ENCODE measurements around the gene ZBTB20.

The ZBTB20 gene

GRCh38 chr3:114557791-114558190, 589.3 kb downstream of the ZBTB20 start:
- Histone ChIP-seq H4K20me1 (ENCODE audit: insufficient read depth, low read length) (no peaks in the 10 kb centered on the region), H3K9ac (ENCODE audit: low read depth, low read length) (no peak overlapping the region), H3K79me2 (ENCODE audit: insufficient read depth, low read length) (no peaks in the 10 kb centered on the region), H3K36me3 (ENCODE audit: insufficient read depth, low read length) (no peaks in the 10 kb centered on the region), H3K27me3 (ENCODE audit: insufficient read depth, low read length, poor library complexity) (no peaks in the 10 kb centered on the region), H3K4me1 (ENCODE audit: insufficient read depth, low read length) (no peaks in the 10 kb centered on the region), H3K4me3 (ENCODE audit: low read depth in 1 of 2, low read length in 2 of 2) (no peak overlapping the region), H3K27ac (ENCODE audit: low read length) (no peak overlapping the region), H2AFZ (ENCODE audit: low read depth, low read length) (no peak overlapping the region), H3K9me3 (ENCODE audit: insufficient read depth, low read length, severe bottlenecking) (no peaks in the 10 kb centered on the region), H3K4me2 (ENCODE audit: insufficient read depth, low read length) (no peak overlapping the region)
- ATAC-seq (ENCODE audit: insufficient read depth, low read depth) (no peak), DNase-seq (no peak)
- TF ChIP-seq EZH2 (IDR thresholded peaks at IDR 0.05; ENCODE audit: borderline replicate concordance, low read depth, low read length, severe bottlenecking), result no peak
- TF ChIP-seq, protein P1, sequence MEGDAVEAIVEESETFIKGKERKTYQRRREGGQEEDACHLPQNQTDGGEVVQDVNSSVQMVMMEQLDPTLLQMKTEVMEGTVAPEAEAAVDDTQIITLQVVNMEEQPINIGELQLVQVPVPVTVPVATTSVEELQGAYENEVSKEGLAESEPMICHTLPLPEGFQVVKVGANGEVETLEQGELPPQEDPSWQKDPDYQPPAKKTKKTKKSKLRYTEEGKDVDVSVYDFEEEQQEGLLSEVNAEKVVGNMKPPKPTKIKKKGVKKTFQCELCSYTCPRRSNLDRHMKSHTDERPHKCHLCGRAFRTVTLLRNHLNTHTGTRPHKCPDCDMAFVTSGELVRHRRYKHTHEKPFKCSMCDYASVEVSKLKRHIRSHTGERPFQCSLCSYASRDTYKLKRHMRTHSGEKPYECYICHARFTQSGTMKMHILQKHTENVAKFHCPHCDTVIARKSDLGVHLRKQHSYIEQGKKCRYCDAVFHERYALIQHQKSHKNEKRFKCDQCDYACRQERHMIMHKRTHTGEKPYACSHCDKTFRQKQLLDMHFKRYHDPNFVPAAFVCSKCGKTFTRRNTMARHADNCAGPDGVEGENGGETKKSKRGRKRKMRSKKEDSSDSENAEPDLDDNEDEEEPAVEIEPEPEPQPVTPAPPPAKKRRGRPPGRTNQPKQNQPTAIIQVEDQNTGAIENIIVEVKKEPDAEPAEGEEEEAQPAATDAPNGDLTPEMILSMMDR (IDR thresholded peaks at IDR 0.05; ENCODE audit: borderline replicate concordance, extremely low read depth, low read length, poor library complexity, severe bottlenecking), result no peak

GRCh38 chr3:114556657-114557213, 590.4 kb downstream of the ZBTB20 start:
- H3K4me3 ChIP-seq (ENCODE audit: low read depth in 1 of 2, low read length in 2 of 2), result no peak overlapping the region
- H3K27me3 ChIP-seq (ENCODE audit: insufficient read depth, low read length, poor library complexity), result no peaks in the 10 kb centered on the region
- TF ChIP-seq EZH2 (IDR thresholded peaks at IDR 0.05; ENCODE audit: borderline replicate concordance, low read depth, low read length, severe bottlenecking), result no peak
- TF ChIP-seq, protein P1 (IDR thresholded peaks at IDR 0.05; ENCODE audit: borderline replicate concordance, extremely low read depth, low read length, poor library complexity, severe bottlenecking), result no peak
- H3K9me3 ChIP-seq (ENCODE audit: insufficient read depth, low read length, severe bottlenecking), result no peaks in the 10 kb centered on the region
- H3K4me1 ChIP-seq (ENCODE audit: insufficient read depth, low read length), result no peaks in the 10 kb centered on the region
- DNase-seq (no peak), ATAC-seq (ENCODE audit: insufficient read depth, low read depth) (no peak)
- no peak overlapping the region for H3K9ac ChIP-seq (ENCODE audit: low read depth, low read length)
- H4K20me1 ChIP-seq (ENCODE audit: insufficient read depth, low read length), result no peaks in the 10 kb centered on the region
- no peak overlapping the region for H3K4me2 ChIP-seq (ENCODE audit: insufficient read depth, low read length)
- H3K27ac ChIP-seq (ENCODE audit: low read length), result no peak overlapping the region
- no peaks in the 10 kb centered on the region for H3K36me3 ChIP-seq (ENCODE audit: insufficient read depth, low read length)
- no peak overlapping the region for H2AFZ ChIP-seq (ENCODE audit: low read depth, low read length)
- no peaks in the 10 kb centered on the region for H3K79me2 ChIP-seq (ENCODE audit: insufficient read depth, low read length)

DNA sequence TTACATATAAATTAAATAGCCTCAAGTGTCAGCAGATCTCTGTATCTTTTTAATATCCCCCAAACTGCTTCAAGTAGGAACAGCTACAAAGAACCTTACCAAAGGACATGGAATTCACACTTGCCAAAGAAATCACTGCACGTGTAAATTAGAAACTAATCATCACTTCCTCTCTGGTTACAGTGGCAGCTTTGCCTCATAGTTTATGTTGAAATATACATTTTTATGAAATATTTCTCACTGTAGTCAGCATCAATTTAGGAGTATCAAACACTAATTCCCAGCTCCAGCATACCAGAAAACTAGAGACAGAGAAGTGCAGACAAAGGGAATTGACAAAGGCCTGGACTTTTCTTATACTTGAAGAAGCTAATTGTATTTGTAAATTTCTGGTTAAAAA, 592.4 kb downstream of the ZBTB20 start:
- H2AFZ ChIP-seq (ENCODE audit: low read depth, low read length), result no peak overlapping the region
- H3K27me3 ChIP-seq (ENCODE audit: insufficient read depth, low read length, poor library complexity), result no peaks in the 10 kb centered on the region
- H4K20me1 ChIP-seq (ENCODE audit: insufficient read depth, low read length), result no peaks in the 10 kb centered on the region
- no peak overlapping the region for H3K4me2 ChIP-seq (ENCODE audit: insufficient read depth, low read length)
- no peak overlapping the region for H3K27ac ChIP-seq (ENCODE audit: low read length)
- no peaks in the 10 kb centered on the region for H3K79me2 ChIP-seq (ENCODE audit: insufficient read depth, low read length)
- H3K4me1 ChIP-seq (ENCODE audit: insufficient read depth, low read length), result no peaks in the 10 kb centered on the region
- TF ChIP-seq EZH2 (IDR thresholded peaks at IDR 0.05; ENCODE audit: borderline replicate concordance, low read depth, low read length, severe bottlenecking), result no peak
- TF ChIP-seq, protein P1 (IDR thresholded peaks at IDR 0.05; ENCODE audit: borderline replicate concordance, extremely low read depth, low read length, poor library complexity, severe bottlenecking), result no peak
- no peaks in the 10 kb centered on the region for H3K9me3 ChIP-seq (ENCODE audit: insufficient read depth, low read length, severe bottlenecking)
- ATAC-seq (ENCODE audit: insufficient read depth, low read depth) (no peak), DNase-seq (no peak)
- H3K4me3 ChIP-seq (ENCODE audit: low read depth in 1 of 2, low read length in 2 of 2), result no peak overlapping the region
- H3K9ac ChIP-seq (ENCODE audit: low read depth, low read length), result no peak overlapping the region
- H3K36me3 ChIP-seq (ENCODE audit: insufficient read depth, low read length), result no peaks in the 10 kb centered on the region

All from DND-41 (cell line).